Activated T-cell treated with anti-CD3 and anti-CD28 coated beads for 1 hour (primary cell): Measurements from ENCODE around the gene PTK7.
"Not testable (repeated sequence)": the region's sequence is repeated elsewhere in the genome, so short reads cannot be mapped to it uniquely, and the experiment has no call there.

Source experiments
- DNase-seq: peaks from one replicate; pipeline ENCODE4 v3.0.0-alpha.2; 2020; ENCODE audit warnings: low read depth

Gene PTK7

GRCh38 chr6:43086022-43086658, 10.0 kb downstream of the PTK7 start:
- DNase-seq = no peak

DNA sequence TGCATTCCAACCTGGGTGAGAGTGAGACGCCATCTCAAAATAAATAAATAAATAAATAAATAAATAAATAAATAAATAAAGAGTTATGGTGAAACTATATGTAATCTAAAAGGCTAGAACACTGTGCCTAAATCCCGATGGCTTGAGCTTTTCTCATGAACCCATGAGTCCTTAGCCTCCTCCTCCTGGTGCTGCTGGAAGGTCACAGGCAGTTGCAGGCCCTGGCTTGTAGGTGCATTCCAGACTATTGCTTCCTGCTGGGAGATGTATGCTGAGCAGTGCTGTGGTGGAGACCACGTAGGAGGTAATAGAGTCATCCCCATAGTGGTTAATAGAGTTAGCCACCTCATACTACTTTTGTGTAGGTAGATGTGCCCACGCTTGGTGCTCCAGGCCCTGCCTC, 12.5 kb downstream of the PTK7 start:
- no peak for DNase-seq

DNA sequence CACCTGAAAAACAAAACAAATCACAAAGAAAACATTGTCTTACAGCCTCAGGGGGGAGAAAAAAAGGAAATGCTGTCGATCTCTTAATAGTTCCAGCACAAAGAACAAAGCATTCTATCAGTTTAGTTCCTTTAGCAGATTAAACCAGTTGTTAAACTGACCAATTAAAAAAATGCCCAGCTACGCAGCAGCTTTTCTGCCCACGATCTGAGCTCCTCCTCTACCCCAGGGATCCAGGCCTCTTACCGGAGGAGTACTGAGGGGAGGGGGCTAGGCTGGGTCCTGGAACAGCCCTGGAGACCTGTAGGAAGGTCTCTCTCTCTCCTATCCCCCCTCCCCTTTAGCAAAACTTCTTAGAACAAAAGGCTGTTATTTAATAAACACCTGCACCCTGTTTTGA, 13.4 kb downstream of the PTK7 start:
- DNase-seq = no peak

DNA sequence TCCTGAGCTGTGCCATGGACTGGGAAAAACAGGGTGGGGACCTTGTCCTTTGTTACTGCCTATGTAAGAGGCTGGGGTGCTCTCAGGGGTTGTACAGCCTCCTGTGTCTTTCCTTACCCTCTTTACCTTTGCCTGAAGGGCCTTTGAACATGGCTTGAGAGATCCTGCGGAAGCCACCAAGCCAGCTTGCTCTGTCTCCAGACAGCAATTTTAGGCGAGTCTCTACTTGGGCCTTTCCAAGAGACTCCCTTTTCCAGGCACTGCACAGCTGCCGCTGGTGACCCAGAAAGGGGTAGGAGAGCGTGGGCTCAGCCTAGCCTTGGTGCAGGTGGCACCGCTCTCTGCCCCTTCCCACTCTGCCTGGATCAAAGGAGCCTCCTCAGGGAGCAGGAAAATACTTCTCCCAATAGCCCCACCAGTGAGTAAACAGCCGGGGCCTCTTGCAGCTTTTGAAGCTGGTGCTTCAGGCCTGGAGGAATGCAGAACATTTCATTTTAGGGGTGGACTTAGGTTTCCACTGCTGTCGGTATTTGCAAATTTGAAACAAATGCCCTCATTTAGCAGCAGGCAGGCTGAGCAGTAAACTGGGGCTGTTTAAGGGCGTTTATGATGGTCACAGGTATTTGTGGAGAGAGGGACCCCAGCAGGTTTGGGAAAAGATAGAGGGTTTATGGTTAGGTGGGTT, 13.9 kb downstream of the PTK7 start:
- DNase-seq = no peak

GRCh38 chr6:43090559-43090956, 14.4 kb downstream of the PTK7 start:
- DNase-seq = no peak

DNA sequence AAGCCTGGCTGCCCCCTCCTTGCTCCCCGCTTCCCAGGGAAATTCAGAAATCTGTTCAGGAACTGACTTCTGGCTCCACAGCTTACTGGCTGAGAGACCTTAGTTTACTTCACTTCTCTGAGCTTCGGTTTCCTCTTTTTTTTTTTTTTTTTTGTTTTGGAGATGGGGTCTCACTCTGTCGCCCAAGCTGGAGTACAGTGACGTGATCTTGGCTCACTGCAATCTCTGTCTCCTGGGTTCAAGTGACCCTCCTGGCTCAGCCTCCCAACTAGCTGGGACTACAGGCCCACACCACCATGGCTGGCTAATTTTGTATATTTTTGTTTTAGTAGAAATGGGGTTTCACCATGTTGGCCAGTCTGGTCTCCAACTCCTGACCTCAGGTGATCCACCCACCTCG, 14.9 kb downstream of the PTK7 start:
- no peak for DNase-seq

GRCh38 chr6:43091436-43091991, 15.4 kb downstream of the PTK7 start:
- no peak for DNase-seq

GRCh38 chr6:43092635-43093034, 16.5 kb downstream of the PTK7 start:
- DNase-seq = no peak

DNA sequence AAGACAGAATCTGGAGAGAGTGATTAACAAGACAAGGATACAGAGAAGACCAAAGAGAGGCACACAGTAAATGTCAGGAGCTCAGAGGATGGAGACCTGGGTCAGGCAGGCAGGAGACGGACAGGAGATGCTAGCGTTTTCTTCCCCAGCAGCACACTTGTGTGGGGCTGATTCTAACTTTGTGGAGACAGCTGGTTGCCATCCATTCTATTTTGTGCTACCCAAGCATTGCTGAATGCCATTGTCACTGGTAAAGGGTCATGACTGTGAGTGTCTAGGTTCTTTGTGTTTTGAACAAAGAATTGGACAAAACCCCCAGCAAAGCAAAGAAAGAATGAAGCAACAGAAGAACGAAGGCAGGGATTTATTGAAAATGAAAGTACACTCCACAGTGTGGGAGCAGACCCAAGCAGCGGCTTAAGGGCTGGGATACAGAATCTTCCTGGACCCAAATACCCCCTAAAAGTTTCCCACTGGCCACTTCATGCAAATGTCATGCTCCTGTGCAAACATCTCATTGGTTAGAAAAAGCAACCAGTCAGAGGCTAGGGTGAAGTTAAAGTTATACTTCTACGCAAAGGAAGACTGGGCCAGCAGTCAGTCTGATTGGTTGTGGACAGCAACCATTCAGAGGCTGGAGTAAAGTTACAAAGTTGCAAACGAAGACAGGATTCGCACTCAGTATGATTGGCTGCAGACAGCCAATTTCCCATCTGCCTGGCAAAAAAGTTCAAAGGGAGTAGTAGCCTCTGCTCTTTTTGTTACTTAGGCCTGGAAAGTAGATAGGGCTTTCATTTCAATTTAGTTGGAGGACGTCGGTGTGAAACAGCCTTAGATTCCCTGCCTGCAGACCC, 17.5 kb downstream of the PTK7 start:
- no peak for DNase-seq

DNA sequence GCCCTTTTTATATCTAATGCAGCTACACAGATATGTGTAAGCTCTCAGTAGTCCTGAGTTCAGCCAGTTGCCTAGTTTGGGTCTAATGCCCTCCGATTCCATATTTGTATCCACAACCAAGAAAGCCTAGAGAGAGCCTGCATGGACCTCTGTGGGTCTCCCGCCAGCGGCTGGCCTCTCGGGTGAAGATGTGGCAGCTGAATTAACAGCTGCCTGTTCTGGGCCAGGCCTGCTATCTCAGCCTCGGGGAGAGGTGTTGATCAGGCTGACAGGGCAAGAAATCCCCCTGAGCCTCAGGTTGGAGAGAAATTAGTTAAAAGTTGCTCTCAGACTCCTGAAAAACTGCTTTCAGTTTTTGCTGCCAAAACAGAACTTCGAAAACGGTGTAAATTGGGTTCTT, 19.8 kb downstream of the PTK7 start:
- DNase-seq = no peak

DNA sequence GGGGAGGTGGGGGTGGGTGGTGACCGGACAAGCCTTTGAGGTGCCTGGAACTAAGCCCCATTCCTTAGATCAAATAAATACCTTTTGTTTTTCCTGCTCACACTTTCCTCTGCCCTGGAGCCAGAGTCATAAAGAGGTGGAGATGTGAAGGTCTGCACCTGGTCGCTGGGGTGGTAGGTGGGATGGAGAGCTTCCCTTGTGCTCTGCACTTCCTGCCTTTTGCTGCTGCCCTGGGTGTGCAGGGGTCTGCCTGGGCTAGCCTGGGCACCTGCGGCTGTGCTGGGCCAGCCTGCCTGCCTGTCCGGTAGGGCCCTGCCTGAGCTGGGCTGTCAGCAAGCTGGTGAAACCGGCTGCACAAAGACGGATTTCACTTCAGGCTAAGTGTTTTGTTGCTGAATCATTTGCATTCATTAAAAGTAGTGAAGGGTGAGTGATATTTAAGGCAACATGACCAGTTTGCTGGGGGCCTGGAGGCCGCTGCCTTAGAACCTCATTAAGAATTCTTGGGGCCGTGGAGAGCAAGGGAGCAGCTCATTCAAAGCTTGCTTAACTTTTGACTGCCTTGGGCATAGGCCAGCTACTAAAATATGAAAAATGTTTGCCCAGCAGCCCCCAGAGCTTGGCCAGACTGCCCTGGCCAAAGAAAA, 20.5 kb downstream of the PTK7 start:
- DNase-seq = no peak

- DNase-seq = no peak
Measured at GRCh38 chr6:43097098-43097489, 21.0 kb downstream of the PTK7 start.

DNA sequence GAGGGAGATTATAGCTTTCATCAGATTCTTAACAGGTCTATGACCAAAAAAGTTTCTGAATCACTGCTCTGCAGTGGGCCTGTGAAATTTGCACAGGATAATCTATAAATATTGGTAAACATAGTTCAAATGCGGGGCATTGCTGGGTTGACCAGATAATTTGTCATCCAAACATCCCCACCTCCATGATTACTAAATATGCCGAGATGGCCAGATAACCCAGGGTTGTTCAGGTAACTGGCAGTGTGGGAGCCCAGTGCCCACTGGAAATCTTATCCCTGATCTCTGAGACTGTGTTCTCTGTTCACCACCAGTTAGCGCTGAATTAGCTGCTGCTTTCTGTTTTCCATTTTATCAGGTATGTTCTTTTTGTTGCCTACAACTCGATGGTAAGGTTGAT, 21.4 kb downstream of the PTK7 start:
- DNase-seq = no peak

- no peak for DNase-seq
Measured at GRCh38 chr6:43101497-43101896, 25.4 kb downstream of the PTK7 start.

DNA sequence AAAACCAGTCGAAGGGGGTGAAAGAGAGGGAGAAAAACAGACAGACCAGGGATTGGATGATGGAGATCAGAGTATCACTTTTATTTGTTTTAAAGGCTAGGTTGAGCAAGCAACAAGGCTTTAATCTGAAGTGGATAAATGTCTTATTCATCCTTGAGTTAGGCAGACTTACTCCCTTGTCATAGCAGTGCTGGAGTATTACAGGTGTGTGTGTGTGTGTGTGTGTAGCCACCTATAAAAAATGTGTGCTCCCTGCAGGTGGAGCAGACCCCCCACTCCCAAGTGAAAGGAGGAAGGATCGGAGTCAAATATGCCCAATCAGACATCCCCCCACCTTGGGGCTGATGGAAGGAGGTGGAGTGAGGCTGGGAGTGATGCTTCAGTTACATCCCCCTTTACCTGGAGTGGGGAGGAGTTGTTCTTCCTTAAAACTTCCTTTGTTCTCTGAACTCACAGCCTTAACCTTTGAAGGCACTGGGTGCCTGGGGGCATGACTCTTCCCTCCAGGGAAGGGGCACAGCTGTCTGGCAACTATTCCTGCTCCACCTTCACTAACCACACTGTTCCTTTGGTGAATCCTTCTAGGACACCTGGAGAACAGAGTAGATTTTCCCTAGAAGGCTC, 27.3 kb downstream of the PTK7 start:
- DNase-seq = no peak

DNA sequence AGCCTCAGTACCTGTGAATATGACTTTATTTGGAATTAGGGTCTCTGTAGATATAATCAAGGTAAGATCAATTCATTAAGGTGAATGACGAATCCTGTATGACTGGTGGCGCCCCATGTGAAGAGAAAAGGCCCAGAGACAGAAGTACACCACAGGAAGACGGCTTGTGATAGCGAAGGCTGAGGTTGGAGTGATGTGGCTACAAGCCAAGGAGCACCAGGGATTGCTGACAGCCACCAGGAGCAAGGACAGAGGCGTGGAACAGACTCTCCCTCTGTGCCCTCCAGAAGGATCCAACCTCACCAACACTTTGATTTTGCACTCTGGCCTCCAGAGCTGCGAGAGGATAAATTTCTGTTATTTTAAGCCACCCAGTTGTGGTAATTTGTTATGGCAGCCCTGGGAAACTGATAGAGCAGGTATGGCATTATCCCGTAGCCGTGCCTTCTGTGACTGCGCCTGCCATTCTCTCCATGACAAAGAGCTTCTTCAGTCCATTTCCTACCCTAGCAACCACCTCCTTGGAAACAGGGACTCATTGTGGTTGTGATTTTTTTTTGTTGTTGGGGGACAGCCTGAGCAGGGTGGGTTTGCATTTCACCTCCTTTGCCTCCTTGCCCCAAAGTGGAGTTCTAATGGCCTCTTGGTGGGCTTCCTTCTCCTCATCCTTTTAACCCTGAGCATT, 29.6 kb downstream of the PTK7 start:
- DNase-seq = no peak

DNA sequence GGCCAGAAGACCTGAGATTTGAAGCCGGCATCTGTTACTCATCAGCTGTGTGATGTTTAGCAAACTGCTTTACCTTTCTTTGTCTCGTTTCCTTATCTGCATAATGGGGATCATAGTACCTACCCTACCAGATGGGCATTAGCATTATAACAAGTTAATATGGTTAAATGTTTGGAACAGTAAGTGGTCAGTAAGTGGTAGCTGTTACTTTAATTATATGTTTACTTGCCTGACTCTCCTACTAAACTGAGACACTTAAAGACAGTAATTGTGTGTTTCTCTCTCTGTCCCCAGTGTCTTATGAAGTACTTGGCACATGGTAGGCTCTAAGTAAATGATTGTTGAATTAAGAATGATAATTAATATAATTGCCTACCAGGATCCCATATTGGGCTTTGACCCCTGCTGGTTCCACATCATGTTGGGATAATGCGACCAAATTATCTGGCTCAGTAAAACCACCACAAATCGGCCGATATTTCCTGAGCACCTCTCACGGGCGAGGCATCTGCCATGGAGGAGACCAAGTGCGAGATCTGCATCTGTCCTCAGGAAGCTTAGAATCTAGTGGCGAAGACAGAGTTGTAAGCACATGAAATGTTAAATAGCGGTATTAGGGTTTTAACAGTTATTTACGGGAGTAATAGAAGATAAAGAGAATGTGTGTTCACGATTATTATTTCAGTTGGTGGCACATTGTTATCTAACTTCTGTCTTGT, 31.4 kb downstream of the PTK7 start:
- no peak for DNase-seq

GRCh38 chr6:43113431-43114260, 37.5 kb downstream of the PTK7 start:
- DNase-seq = no peak

DNA sequence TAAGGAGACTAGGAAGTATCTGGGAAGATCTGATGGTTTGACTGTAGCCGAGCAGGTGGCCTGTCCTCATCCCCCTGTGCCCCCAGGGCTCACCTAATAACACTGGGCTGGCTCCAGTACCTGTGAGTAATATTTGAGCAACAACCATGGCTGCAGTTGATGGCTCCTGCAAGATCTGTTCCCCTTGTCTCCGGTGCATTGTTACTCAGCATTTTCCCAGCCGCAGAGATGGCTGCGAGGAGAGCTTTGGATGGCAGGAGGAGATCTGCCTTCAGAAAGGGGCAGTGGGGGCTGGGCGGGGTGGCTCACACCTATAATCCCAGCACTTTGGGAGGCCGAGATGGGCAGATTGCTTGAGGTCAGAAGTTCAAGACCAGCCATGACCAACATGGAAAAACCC, 39.3 kb downstream of the PTK7 start:
- DNase-seq = no peak

GRCh38 chr6:43117466-43117865, 41.4 kb downstream of the PTK7 start:
- not testable (repeated sequence) for DNase-seq
